NCI-H1105 (cell line): ENCODE results near the gene NUDT22.

ENCODE experiments used
- DNase-seq: peaks from one replicate; lab custom pipeline; 2025; lab: John Stamatoyannopoulos, UW

Gene NUDT22

GRCh38 chr11:64225608-64226506 lies at the start of gene NUDT22, which contains the start of gene TRPT1:
TSS of gene NUDT22 (plus strand) at chr11:64226274. CDS start at chr11:64226653, 379 bp downstream.
TSS of gene TRPT1 (minus strand) at chr11:64226186. CDS start at chr11:64225860, 326 bp downstream.
- DNase-seq = peak; percentile 81

- DNase-seq = no peak
These were observed 49.3 kb upstream of the NUDT22 start for GRCh38 chr11:64176751-64177150.

GRCh38 chr11:64178203-64178602 lies 47.9 kb upstream of the NUDT22 start:
- DNase-seq = no peak

GRCh38 chr11:64178951-64179639 lies 47.0 kb upstream of the NUDT22 start:
- DNase-seq = no peak

- no peak for DNase-seq
These were observed 45.2 kb upstream of the NUDT22 start for GRCh38 chr11:64180891-64181290.

GRCh38 chr11:64181506-64182411 lies 44.3 kb upstream of the NUDT22 start:
- peak; percentile 9 for DNase-seq

GRCh38 chr11:64183890-64184289 lies 42.2 kb upstream of the NUDT22 start:
- DNase-seq = no peak

GRCh38 chr11:64185175-64185692 lies 40.8 kb upstream of the NUDT22 start:
- peak; percentile 55 for DNase-seq

GRCh38 chr11:64185693-64186491 lies 40.2 kb upstream of the NUDT22 start, which contains the start of gene STIP1:
TSS of gene STIP1 (plus strand) at chr11:64186171. CDS start at chr11:64186262, 91 bp downstream.
- DNase-seq = peak; percentile 100

GRCh38 chr11:64186492-64187165 lies 39.4 kb upstream of the NUDT22 start:
- no peak for DNase-seq

GRCh38 chr11:64192434-64192833 lies 33.6 kb upstream of the NUDT22 start:
- DNase-seq = no peak

GRCh38 chr11:64196626-64197025 lies 29.4 kb upstream of the NUDT22 start:
- DNase-seq = no peak

GRCh38 chr11:64198511-64198910 lies 27.6 kb upstream of the NUDT22 start:
- no peak for DNase-seq

- no peak for DNase-seq
These were observed 24.5 kb upstream of the NUDT22 start for GRCh38 chr11:64201543-64201942.

GRCh38 chr11:64202992-64203391 lies 23.1 kb upstream of the NUDT22 start:
- DNase-seq = no peak

GRCh38 chr11:64203421-64204079 lies 22.5 kb upstream of the NUDT22 start:
- DNase-seq = no peak

- DNase-seq = no peak
These were observed 22.0 kb upstream of the NUDT22 start for GRCh38 chr11:64204080-64204440.

GRCh38 chr11:64204464-64204989 lies 21.5 kb upstream of the NUDT22 start:
- DNase-seq = peak; percentile 73

GRCh38 chr11:64206457-64207255 lies 19.4 kb upstream of the NUDT22 start, which contains the start of gene FERMT3:
TSS of gene FERMT3 (plus strand) at chr11:64206721. CDS start at chr11:64207365, 644 bp downstream.
- no peak for DNase-seq
